ENCODE results near the gene RAB29. TPM values are rescaled to one million over a fixed set of nuclear protein-coding genes. Genes with fewer than 3 reads are reported as not detected.

RAB29 gene
- total RNA-seq, 1 experiment from 2014 or later = 15.1 TPM

DNA sequence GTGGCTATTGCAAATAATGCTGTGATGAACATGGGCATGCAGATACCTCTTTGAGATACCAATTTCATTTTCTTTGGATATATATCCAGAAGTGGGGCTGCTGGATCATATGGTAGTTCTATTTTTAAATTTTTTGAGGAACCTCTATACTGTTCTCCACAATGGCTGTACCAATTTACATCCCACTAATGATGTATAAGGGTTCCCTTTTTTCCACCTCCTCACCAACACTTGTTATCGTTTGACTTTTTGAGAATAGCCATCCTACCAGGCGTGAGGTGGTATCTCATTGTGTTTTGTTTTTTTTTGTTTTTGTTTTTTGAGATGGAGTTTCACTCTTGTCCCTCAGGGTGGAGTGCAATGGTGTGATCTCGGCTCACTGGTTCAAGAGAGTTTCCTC is 18.7 kb downstream of the RAB29 start:
- ATAC-seq = no peak
- Histone ChIP-seq H3K27ac (ENCODE audit: low read length) (no peak overlapping the region), H3K4me1 (ENCODE audit: control insufficient read depth, insufficient read depth, low read length) (no peaks in the 10 kb centered on the region), H3K9me3 (ENCODE audit: control insufficient read depth, insufficient read depth, low read depth, low read length) (no peaks in the 10 kb centered on the region), H3K27me3 (ENCODE audit: control insufficient read depth, insufficient read depth, low read length) (no peaks in the 10 kb centered on the region), H3K36me3 (ENCODE audit: control insufficient read depth, insufficient read depth, low read length) (no peaks in the 10 kb centered on the region), H3K4me3 (ENCODE audit: low read depth in 2 of 2, low read length in 2 of 2) (no peak overlapping the region)
- in situ Hi-C loops (cut with HindIII; ENCODE audit: low pct_unique_long_range_greater_than_20kb, low sequenced_read_pairs) = no loop called here
- DNase-seq (ENCODE audit: low read depth, low spot score) = no peak
- ChIA-PET CTCF (no interaction called here), POLR2A (interaction anchor here (0.7 kb wide), 1 partner anchor 17 kb away, joined by 3 read pairs; no protein-coding TSS in a partner anchor)
- TF ChIP-seq, protein P1, sequence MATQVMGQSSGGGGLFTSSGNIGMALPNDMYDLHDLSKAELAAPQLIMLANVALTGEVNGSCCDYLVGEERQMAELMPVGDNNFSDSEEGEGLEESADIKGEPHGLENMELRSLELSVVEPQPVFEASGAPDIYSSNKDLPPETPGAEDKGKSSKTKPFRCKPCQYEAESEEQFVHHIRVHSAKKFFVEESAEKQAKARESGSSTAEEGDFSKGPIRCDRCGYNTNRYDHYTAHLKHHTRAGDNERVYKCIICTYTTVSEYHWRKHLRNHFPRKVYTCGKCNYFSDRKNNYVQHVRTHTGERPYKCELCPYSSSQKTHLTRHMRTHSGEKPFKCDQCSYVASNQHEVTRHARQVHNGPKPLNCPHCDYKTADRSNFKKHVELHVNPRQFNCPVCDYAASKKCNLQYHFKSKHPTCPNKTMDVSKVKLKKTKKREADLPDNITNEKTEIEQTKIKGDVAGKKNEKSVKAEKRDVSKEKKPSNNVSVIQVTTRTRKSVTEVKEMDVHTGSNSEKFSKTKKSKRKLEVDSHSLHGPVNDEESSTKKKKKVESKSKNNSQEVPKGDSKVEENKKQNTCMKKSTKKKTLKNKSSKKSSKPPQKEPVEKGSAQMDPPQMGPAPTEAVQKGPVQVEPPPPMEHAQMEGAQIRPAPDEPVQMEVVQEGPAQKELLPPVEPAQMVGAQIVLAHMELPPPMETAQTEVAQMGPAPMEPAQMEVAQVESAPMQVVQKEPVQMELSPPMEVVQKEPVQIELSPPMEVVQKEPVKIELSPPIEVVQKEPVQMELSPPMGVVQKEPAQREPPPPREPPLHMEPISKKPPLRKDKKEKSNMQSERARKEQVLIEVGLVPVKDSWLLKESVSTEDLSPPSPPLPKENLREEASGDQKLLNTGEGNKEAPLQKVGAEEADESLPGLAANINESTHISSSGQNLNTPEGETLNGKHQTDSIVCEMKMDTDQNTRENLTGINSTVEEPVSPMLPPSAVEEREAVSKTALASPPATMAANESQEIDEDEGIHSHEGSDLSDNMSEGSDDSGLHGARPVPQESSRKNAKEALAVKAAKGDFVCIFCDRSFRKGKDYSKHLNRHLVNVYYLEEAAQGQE (IDR thresholded peaks at IDR 0.05; ENCODE audit: insufficient read depth in 1 of 2, low read depth in 2 of 2, low read length in 1 of 2) = no peak
- TF ChIP-seq SIN3A (IDR thresholded peaks at IDR 0.05; ENCODE audit: borderline replicate concordance, insufficient read depth, low read depth, low read length) (no peak), TCF7L2 (IDR thresholded peaks at IDR 0.05; ENCODE audit: low read depth, low read length) (no peak), CTCF (IDR thresholded peaks at IDR 0.05) (no peak), POLR2AphosphoS5 (IDR thresholded peaks at IDR 0.05; ENCODE audit: low read depth, low read length) (no peak)
- intact Hi-C loops (cut with micrococcal nuclease; ENCODE audit: unreplicated experiment) = loop anchor here (10.0 kb wide), 1 partner anchor 1098 kb away; no protein-coding TSS in a partner anchor
- BruUV-seq (replicated peaks) = no TSS peak

DNA sequence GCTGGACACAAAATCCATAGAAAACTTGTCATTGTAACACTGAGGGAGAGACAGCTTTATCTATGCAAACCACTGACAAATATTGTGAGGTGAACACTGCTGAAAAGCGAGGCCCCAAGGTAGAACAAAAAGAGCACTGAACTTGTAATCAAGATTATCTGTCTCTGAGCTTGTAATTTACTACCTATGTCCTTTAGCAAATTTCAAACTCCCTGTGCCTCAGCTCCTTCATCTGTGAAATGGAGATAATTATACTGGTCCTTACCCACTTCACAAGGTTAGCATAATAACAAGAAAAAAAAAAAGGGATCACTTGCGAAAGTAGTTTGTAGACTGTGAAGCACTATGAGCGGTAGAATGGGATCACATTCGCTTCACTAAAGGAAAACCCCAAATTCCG is 20.4 kb downstream of the RAB29 start:
- CTCF ChIA-PET = interaction anchor here (0.7 kb wide), 1 partner anchor 154 kb away, joined by 3 read pairs; no protein-coding TSS in a partner anchor

More for the DNA sequence above, 20.4 kb downstream of the RAB29 start:
- H3K4me1 ChIP-seq (ENCODE audit: control insufficient read depth, insufficient read depth, low read length) = no peaks in the 10 kb centered on the region
- DNase-seq (ENCODE audit: low read depth, low spot score) (no peak), ATAC-seq (no peak)
- H3K27me3 ChIP-seq (ENCODE audit: control insufficient read depth, insufficient read depth, low read length) = no peaks in the 10 kb centered on the region
- intact Hi-C loops (cut with micrococcal nuclease; ENCODE audit: unreplicated experiment) = loop anchor here (10.0 kb wide), 1 partner anchor 1100 kb away; no protein-coding TSS in a partner anchor
- POLR2A ChIA-PET = interaction anchor here (0.6 kb wide), 1 partner anchor 15 kb away, joined by 3 read pairs; no protein-coding TSS in a partner anchor
- TF ChIP-seq POLR2AphosphoS5 (IDR thresholded peaks at IDR 0.05; ENCODE audit: low read depth, low read length) (no peak), TCF7L2 (IDR thresholded peaks at IDR 0.05; ENCODE audit: low read depth, low read length) (no peak), CTCF (IDR thresholded peaks at IDR 0.05) (no peak), SIN3A (IDR thresholded peaks at IDR 0.05; ENCODE audit: borderline replicate concordance, insufficient read depth, low read depth, low read length) (no peak)
- TF ChIP-seq, protein P1 (IDR thresholded peaks at IDR 0.05; ENCODE audit: insufficient read depth in 1 of 2, low read depth in 2 of 2, low read length in 1 of 2) = no peak
- H3K27ac ChIP-seq (ENCODE audit: low read length) = no peak overlapping the region
- no peaks in the 10 kb centered on the region for H3K9me3 ChIP-seq (ENCODE audit: control insufficient read depth, insufficient read depth, low read depth, low read length)
- no TSS peak for BruUV-seq (replicated peaks)
- H3K36me3 ChIP-seq (ENCODE audit: control insufficient read depth, insufficient read depth, low read length) = no peaks in the 10 kb centered on the region
- no peak overlapping the region for H3K4me3 ChIP-seq (ENCODE audit: low read depth in 2 of 2, low read length in 2 of 2)
- in situ Hi-C loops (cut with HindIII; ENCODE audit: low pct_unique_long_range_greater_than_20kb, low sequenced_read_pairs) = no loop called here
